Skin epidermis (tissue), 12 donors: ENCODE results near the gene FOXN4.

Experiments
- H3K27ac ChIP-seq, 21 experiments: fragments of 200-600 bp; sonication (generic) in 11 of 21; one replicate each; pipeline ENCODE4 v1.5.0; 2020; ENCODE audit warnings: mild to moderate bottlenecking in 3 of 21, inconsistent platforms in 2 of 21, moderate library complexity in 2 of 21
- H3K4me3 ChIP-seq, 7 experiments: fragments of 200-600 bp; sonication (generic) in 2 of 7; one replicate each; pipeline ENCODE4 v1.5.0; 2020; ENCODE audit warnings: inconsistent platforms in 2 of 7, mild to moderate bottlenecking in 2 of 7, moderate library complexity in 1 of 7

The FOXN4 gene

DNA sequence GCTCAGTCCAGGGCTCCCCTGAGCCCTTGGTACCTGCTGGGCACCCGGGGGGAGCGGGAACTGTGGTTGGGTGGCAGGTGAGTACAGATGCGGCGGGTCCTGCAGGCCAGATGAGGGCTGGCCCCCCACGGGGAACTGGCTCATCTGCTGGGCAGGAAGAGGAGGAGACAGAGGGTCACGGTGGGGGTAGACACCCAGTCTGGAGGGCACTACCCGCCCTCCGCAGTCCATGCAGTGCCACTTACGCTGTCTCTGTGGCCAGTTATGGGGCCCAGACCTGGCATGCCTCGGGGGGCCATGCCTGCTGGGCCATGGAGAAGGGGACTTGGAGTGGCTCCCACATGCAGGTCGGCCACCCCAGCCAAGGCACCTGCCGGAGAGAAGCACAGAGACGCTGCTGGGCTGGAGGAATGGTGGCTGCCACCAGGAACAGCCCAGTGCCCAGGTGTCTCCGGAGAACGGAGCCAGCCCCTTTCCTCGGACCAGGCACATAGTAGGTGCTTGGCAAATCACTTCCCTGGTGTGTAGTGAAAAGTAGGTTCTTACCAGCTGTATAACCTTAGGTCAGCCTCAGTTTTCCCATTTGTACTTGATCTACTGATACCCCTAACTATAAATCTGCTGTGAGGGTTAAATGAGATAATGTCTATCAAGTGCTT, 21.1 kb downstream of the FOXN4 start:
- Histone ChIP-seq H3K27ac (no peak overlapping the region), H3K4me3 (no peak overlapping the region)

DNA sequence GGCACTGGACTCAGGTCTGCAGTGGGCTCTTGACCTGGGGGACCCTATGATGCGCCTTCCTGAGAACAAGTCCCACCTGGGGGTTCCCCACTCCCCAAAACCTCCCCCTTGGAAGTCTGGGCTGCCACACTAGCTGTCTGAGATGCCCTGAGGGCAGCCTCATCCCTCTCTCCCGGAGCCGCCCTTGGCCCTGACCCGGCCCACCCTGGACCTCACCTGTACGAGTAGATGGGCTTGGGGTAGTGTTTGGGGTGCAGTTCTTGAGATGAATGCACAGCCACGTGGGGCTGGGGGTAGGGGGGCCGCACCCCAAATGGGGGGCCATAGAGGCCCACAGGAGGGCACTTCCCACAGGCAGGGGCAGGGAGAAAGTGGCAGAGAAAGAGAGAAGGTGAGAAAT, 21.9 kb downstream of the FOXN4 start:
- no peak overlapping the region for H3K27ac ChIP-seq
- no peak overlapping the region for H3K4me3 ChIP-seq

DNA sequence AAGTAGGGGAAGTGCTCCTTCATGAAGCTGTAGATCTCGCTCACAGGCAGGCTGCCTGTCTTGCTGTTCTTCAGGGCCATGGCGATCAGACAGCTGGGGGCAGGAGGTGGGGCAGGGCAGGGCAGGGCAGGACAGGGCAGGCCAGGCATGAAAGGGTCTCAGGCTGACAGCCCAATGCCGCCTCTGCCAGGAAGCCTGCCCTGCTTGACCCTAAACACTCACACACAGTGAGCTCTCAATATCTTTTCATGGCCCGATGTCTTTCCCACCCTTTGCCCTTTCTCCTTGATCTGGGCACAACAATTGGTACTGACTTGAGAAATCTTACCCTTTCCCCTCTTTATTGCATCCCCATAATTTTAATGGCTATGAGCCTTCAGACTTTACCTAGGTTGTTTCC, 22.4 kb downstream of the FOXN4 start:
- Histone ChIP-seq H3K27ac (no peak overlapping the region), H3K4me3 (no peak overlapping the region)

DNA sequence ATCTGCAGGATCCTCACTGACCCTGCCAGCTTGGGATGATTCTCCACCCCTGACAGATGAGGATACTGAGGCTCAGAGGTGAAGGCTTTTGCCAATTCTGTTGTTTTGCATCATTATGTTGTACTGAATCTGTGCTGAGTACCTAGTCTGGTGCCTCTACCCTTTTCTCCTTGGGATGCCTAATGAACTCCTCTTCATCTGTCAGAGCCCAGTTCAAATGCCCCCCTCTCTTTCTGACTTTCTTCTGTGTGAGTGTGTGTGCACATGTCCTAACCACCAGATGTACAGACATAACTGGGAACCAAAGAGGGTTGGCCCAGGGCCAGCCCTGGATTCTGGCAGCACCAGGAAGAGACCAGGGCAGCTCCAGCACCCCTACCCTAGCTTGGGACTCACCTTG, 22.8 kb downstream of the FOXN4 start:
- Histone ChIP-seq H3K27ac (no peak overlapping the region), H3K4me3 (no peak overlapping the region)

DNA sequence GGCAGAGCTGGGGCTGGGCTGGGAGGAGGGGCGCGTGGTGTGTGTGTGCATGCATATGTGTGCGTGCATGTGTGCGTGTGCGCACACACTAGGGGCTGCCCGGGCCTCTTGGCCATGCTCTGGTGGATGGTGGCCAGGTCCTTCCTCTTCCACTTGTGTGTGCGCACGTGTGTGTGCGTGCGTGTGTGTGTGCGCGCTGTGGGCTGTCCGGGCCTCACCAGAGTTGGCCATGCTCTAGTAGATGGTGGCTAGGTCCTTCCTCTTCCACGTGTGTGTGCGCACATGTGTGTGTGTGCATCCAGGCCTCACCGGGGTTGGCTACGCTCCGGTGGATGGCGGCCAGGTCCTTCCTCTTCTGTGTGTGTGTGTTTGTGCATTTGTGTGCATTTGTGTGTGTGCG, 24.7 kb downstream of the FOXN4 start:
- no peak overlapping the region for H3K4me3 ChIP-seq
- H3K27ac ChIP-seq, result no peak overlapping the region

DNA sequence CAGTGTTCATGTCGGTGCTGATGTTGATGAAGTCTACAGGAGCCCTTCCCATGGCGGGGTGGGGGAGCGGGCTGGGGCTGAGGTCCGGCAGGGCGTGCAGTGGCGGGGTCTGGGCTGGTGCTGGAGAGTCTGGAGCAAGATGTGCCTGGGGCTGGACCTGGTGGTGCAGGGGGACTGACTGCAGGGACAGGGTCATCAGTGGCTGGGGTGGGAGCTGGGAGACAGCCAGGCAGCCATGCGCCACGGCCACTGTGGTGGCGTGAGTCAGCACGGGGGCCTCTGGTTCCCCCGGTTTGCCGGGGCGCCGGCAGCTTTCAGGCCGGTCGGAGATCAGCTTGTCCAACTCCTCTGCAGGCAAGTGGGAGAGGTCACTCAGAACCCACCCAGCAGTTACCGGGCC, 27.6 kb downstream of the FOXN4 start:
- Histone ChIP-seq H3K4me3 (no peak overlapping the region), H3K27ac (no peak overlapping the region)

DNA sequence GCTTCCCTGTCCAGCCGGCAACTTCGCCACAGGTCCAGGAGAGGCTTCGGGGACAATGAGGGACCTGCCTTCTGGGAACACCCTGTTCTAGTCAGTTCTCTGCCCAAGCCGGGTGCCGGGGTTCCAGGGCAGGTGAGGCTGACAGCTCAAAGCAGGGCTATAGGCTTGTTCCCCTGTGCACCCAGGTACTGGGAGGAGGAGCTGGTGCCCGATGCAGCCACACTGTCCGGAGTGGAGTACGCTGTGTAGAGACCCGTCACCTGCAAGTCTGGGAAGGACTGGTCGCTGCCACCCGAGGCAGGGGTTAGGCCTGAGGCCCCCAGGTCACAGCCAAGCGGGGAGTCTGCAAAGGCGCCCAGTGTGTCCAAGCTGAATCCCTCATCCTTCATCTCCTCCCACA, 29.6 kb downstream of the FOXN4 start:
- Histone ChIP-seq H3K27ac (no peak overlapping the region), H3K4me3 (no peak overlapping the region)

DNA sequence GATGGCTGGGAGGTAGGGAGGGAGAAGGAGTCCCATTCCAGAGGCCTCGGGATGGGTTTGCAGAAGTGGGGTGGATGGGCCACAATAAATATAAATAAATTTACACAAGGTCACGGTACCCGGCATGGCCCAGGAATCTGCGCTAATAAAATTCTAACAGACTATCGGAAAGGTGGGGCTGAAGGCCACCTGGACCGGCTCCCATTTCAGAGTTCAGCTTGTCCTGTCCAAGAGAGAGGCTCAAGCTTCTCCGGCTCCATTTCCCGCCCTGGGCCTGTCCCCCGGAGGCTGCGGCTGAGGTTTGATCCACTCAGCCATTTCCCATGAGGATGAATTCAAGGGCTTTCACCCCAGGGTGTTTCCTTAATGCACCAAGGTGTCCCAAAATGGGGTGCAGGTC, 30.2 kb downstream of the FOXN4 start:
- Histone ChIP-seq H3K4me3 (no peak overlapping the region), H3K27ac (no peak overlapping the region)

DNA sequence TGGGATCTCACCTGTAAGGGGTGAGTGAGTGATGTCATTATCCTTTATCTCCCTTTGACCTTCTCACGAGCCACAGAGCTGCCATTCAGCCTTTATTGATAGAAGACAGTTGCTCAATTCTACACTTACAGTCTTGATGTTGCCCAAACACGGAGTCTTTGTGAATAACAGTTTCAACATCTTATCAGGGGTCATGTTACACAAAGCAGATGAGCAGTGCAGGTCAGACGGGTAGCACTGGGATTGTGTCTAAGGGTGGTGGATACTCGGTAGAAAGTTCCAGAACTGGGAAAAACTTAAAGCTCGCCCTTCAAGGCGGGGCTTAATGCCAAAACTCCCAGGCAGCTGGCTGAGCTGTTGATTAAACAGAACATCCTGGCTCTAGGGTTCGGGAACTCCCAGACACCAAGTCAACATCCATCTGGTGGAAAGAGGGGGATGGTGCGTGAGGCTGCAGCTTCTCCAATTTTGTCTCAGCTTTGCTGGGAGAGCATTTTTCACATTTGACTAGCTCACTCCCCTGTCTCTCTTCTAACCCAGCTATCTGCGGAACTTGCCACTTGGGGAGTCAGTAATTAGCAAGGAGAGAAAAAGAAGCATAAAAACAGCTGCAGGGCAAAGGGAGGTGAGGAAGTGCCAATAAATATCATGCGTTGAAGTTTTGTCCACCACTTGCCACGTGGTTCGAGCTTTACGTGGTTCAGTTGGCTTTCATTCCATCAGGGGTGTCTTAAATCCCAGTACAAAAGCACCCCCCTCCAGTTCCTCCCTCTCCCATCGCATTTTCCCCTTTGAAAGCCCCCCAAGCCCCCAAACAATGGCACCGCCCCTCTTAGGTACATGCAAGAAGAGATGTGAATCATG, 31.0 kb downstream of the FOXN4 start:
- Histone ChIP-seq H3K4me3 (no peak overlapping the region), H3K27ac (no peak overlapping the region)

DNA sequence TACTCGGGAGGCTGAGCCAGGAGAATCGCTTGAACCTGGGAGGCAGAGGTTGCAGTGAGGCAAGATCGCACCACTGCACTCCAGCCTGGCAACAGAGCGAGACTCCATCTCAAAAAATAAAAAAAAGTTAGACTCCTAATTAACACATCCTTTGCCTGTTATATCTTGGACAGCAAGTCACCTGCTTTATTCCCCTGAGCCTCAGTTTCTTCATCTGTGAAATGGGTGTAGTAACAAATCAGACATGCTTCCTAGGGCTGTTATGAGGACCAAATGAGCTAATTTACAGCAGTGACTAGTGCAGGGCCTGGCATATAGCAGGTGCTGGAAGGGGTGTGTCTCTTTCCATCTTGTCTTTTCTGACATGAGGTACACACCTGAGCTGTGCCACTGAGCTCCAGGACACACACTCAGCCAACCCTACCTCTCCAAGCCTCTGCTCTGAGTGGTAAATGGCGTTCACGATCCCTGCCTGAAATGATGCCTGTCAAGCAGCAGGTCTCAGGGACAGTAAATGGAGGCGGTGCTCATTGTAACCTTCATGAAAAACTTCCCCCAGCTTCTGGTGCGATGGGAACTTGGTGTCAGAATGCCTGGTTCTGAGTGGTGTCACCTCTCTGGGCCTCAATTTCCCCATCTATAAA, 31.7 kb downstream of the FOXN4 start:
- H3K27ac ChIP-seq, result no peak overlapping the region
- H3K4me3 ChIP-seq, result no peak overlapping the region

DNA sequence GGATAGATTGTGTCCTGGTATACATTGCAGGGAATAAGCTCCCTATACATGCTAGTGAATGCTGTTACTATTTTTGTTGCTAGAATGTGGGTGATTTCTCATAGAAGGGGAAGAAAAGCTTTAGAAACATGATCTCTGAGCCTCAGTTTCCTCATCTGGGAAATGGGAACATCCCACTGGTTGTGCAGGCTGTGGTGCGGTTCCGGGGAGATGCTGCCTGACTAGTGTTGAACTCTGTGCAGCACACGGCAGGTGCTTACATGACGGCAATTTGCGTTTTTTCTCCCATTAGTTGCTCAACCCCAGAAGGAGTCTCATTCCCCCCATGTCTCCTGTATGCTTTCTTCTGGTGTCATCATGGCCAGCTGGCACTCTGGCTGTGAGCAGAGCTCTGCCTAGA, 32.9 kb downstream of the FOXN4 start:
- Histone ChIP-seq H3K4me3 (no peak overlapping the region), H3K27ac (no peak overlapping the region)

DNA sequence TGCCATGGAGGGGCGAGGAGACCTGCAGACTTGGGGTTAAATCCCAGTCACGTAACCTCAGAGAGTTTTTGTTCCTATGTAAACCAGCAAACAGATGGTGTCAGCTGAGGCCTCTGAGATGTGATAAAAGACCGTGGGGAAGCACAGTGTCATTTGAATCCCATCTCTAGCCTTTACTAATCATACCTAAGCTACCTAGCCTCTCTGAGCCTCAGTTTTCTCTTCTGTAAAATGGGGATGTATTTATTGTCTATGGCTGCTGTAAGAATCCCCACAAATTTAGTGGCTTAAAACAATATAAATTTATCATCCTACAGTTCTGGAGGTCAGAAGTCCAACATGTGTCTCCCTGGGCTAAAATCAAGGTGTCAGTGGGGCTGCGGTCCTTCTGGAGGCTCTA, 33.9 kb downstream of the FOXN4 start:
- Histone ChIP-seq H3K27ac (no peak overlapping the region), H3K4me3 (no peak overlapping the region)

DNA sequence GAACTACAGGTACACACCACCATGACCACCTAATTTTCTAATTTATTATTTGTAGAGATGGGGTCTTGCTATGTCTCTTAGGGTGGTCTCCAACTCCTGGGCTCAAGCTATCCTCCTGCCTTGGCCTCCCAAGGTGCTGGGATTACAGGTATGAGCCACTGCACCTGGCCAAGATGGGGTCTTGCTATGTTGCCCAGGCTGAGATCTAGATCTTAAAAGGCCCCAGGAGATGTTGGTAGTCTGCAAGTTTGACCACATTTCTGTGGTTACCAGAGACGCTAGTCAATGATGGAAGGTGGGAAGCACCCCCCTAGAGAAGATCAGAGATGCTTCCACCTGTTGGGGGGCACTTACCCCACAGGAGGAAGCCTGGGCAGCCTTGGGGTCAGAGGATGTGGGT, 34.7 kb downstream of the FOXN4 start:
- Histone ChIP-seq H3K27ac (no peak overlapping the region), H3K4me3 (no peak overlapping the region)

DNA sequence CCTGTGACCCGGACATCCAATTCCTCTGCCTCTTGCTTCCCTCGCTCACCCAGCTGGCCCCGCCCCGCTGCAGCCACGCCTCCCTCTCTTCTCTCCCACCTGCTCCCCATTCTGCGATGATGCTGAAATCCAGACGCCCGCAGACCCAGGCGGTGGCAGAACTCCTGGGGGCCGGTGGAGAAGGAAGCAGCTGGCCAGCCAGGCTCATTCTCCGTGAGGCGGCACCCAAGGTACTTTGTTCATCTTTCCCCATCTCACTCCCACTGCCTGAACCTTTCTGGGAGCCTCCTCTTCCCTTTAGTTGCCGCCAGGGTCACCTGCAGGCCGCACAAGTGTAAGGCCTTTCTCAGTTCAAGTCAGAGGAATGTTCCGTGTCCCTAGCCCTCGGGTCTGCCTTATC, 35.7 kb downstream of the FOXN4 start:
- Histone ChIP-seq H3K4me3 (no peak overlapping the region), H3K27ac (no peak overlapping the region)

DNA sequence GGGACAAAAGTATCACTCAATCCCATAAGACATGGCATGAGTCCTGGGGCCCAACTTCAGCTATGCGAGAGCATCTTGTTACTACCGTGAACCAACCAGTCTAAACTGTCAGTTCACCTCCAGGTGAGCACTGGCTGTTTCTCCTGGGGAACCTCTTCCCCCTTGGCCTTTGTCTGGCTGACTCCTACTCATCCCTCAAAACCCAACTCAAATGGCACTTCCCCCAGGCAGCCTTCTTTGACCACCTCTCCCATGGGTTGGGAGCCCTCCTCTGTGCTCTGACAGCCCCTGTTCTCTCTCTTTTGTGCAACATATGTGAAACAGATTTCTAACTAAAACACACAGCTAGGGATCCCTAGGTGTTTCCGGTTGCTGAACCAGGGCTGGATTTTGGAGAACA, 37.7 kb downstream of the FOXN4 start:
- Histone ChIP-seq H3K27ac (no peak overlapping the region), H3K4me3 (no peak overlapping the region)

DNA sequence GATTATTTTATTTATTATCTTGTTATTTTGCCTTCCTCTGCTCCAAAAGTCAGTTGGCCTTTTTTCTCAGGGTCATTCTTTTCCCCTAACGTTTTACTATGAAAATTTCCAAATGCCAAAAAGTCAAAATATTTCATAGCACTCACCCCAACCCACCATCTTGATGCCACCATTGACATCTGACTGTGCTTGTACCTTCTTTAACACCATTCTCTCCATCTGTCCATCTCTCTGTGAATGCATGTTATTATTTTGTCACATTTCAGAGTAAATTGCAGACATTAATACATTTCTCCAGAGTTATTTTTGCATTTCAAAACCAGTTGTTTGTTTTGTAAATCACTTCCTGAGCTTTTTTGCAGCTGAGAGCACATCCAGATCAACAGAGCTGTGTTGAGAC, 38.6 kb downstream of the FOXN4 start:
- H3K27ac ChIP-seq, result no peak overlapping the region

DNA sequence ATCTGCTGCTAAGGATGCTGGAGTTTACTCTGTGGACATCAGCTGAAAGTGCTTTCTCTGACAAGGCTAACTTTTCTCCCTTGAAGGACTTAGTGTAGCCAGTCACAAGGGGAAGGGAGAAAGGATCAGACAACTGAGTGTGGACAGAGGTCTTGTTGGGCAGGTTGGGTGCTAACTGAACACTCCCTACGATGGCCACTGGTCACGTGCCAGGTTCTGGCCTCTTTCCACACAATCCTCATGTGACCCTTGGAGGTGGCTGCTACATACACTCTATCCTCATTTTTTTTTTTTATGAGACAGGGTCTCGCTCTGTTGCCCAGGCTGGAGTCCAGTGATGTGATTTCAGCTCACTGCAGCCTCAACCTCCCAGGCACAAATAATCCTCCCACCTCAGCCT, 39.7 kb downstream of the FOXN4 start:
- Histone ChIP-seq H3K27ac (no peak overlapping the region), H3K4me3 (no peak overlapping the region)

More for the DNA sequence above, 38.6 kb downstream of the FOXN4 start:
- no peak overlapping the region for H3K4me3 ChIP-seq

DNA sequence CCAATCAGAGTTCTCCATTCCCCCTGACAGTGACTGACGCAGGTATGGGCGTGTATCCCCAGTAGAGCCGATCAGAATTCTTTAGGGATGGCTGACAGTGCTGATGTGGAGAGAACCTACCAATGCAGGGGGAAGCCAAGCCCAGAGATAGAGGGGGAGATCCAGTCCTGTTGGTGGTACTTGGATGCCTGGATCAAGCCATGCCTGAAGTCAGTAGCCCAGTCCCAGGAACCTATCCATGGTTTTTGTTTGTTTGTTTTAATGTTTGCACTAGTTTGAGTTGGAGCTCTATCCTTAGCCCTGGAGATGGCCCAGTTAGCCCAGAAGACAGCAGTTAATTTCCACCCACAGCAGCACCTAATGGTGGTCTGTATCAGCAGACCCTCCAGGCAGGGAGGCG, 40.2 kb downstream of the FOXN4 start:
- H3K4me3 ChIP-seq, result no peak overlapping the region
- no peak overlapping the region for H3K27ac ChIP-seq

DNA sequence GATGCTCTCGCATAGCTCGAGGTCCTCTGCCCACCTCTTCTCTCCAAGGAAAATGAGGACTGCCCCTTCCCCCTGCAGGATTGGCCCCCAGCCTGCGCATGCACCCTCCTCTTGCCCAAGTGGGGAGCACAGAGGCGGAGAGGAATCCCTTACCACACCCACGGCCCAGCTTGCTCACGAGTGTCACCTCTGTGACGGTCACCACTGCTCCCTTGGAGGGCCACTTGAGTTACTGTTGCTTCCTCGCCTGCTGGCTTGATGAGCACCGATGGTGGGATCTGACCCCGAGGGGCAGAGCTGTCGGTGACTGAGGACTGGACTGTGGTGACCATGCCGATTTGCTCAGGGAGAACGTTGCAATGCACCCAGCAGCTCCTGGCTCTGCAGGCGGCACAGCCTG, 41.7 kb downstream of the FOXN4 start:
- Histone ChIP-seq H3K4me3 (no peak overlapping the region), H3K27ac (no peak overlapping the region)

DNA sequence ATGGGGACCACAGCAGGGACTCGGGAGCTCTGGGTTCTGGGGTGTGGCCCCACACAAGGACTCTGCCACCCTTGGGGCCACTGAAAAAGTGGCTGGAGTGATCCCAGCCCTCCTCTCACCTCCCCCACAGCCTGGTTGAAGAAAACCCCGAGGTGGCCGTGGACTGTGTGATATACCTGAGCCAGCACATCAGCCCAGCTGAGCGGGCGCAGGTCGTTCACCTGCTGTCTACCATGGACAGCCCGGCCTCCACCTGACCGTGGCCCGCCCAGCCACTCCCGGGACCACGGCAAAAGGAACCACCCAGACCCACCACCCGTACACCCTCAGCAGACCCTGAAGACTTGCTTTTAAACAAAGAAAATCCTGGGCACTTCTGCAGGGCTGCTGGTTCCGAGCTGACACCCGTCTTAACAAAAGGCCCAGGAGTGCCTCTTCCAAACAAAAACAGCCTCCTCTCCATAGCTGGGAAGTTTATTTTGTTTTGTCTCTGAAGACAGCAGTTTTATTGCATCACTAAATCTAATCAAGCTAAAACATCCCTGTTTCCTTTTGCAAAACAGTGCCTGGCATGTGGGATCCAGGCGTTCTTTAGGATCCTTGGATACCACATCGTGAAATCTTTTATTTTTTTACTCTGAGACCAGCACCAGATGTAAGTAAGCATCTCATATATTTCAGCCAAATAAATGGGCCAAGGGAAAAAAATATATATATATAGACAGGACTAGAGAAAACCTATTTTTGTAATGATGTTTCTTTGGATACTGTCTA, 42.8 kb downstream of the FOXN4 start:
- H3K4me3 ChIP-seq, result no peak overlapping the region
- H3K27ac ChIP-seq, result peak overlapping the region in 3 of 21 experiments; percentile 6 to 41 (median 11)
